Hindlimb muscle (tissue), 1 donor: ENCODE measurements around the gene RBPJ. TPM values are rescaled to one million over a fixed set of nuclear protein-coding genes. Genes with fewer than 3 reads are reported as not detected.

Source experiments
- DNase-seq: peaks from one replicate; pipeline ENCODE4 v3.0.0-alpha.2; 2013
- polyA plus RNA-seq: library from polyadenylated mRNA; unstranded; fragments of 120-200 nt; gene quantifications from one replicate; pipeline ENCODE4 v1.2.1, GENCODE V29; 2013; ENCODE audit not compliant: insufficient read length

The RBPJ gene
- polyA plus RNA-seq, 1 donor: 68.6 TPM

DNA sequence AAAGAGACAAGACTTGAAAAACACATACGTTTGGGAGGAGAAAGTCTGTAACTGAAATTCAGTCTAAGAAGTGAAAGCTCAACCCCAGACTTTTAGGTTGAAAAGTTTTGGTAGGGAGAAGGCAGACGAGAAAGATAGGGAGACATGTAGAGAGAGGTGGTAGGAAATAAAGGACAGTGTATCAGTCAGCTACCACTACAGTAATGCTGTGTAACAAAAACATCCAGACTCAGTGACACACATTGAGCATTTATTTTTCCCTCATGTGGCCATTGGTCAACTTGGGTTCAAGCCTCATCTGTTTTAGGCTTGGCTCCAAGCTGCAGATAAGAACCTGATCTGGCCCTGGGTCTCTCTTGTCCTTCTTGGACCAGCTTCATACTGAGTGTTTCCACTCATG is 142.6 kb downstream of the RBPJ start:
- no peak for DNase-seq

DNA sequence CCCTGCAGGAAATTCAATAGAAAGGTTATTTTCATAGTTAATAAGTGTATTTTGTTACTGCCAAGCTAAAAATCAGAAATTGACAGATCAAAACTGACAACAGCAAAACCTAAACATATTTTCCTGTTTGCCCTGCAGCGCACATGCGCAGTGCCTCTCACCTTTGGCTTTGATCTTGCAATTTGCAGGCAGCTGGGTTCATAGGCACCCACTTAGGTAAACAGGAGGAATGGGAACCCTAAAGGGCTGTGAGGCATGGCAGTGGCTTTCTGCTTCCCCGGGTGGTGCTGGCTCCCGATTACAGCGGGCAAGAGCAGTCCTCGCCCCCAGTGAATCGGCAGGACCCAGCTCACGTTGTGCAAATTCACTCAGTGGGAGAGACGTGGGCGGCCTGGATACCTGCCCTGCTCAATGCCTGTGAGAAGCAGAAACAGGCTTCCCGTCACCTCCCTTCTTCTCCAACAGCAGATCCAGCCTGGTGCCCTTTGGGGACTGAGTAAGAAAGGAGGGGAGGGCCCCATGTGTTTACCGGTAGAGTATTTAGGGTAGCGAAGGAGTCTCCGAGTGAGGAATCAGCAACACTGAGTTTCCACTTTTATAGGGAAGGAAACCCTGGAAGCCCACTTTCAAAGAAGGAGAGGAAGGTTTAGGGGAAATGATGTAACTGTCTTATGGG is 143.7 kb downstream of the RBPJ start:
- no peak for DNase-seq

DNA sequence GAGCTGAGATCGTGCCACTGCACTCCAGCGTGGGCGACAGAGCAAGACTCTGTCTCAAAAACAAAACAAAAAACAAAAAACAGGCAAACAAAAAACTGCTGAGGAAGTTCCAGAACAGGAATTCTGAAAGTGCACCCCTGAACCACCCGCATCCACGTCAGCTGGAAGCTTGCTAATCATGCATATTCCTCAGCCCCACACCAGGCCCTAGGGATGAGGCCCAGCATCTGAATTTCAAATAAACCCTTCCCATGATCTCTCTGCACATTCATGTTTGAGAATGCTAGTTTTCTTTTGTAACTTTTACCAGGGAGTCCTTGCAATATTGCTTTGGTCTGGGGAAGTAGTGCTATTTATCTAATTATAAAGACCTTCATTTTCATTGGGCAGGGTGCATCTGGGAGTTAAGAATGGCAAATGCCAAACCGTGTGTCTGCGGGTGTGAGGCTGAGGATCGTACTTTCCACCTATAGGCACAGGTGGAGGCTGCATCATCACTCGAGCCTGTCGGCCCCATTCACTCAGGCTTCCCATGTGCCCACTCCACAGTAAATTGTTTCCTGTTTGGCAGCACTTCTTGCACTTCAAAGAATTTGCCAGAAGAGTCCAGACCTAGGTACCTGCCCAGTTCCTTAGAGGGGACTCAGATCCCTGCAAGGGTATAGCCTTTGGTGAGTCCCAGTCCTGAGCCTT is 145.9 kb downstream of the RBPJ start:
- DNase-seq: no peak

DNA sequence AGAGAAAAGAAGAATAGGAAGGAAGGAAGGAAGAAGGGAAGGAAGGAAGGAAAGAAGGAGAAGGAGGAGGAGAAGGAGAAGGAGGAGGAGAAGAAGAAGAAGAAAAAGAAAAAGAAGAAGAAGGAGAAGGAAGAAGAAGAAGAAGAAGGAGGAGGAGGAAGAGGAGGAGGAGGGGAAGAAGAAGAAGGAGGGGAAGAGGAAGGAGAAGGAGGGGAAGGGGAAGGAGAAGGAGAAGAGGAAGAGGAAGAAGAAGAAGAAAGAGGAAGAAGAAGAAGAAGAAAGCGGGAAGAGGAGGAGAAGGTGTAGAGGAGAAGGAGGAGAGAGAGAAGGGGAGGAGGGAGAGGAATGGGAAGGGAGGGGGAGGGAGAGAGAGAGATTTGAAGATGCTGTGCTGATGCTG is 146.9 kb downstream of the RBPJ start:
- no peak for DNase-seq

DNA sequence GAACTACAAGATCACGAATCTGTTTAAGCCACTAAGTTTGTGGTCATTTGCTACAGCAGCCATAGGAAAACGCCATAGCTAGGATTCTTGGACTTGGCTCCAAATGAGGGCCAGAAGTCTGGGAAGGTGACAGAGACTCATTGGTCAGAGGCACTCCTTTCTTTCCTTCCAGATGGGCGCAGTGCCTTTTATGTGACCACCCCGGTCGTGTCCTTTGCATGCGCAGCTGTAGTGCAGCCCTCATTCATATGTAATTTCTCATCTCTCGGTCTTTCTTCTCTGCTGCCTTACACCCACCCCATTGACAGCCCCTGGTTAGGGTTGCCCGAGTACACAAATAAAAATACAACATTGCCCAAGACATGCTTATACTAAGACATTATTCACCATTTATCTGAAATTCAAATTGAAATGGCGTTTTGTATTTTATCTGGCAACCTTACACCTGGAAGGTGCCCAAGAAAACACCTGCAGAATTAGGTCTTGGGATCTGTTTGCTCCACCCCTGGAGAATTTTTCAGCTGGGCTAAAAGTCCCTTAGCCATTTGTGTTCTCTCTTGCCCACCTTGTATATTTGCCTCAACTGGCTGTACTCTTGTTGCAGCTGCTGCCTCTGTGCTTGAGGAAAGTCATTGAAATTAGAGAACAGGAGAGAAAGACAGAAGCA is 147.6 kb downstream of the RBPJ start:
- no peak for DNase-seq

DNA sequence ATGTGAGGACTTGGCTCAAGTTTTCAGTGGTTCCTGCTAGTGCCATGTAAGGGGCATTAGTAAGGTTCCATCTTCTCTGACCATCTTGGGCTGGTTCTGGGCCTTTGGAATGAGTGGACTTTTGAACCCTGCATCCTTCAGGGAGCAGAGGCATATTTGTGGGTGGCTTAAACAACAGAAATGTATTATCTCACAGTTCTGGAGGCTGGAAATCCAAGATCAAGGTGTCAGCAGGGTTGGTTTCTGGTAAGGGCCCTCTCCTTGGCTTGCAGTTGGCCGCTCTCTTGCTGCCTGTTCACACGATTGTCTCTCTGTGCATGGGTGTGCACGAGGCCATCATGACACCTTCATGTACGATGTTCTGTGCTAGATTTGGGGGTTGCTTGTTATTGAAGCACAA is 148.2 kb downstream of the RBPJ start:
- no peak for DNase-seq

DNA sequence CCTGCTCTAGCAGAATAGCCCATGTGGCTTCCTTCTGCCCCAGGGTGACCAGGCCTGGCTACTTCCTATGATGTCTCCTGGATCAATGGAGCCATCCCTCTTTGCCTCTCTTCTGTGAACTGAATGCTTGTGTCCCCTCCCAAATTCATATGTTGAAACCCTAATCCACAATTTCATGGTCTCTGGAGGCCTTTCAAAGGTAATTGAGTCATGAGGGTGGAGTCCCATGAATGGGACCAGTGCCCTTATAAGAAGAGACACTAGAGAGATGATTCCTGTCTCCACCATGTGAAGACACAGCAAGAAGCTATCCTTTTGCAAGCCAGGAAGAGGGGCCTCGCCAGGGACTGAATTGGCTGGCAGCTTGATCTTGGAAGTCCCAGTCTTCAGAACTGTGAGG is 151.1 kb downstream of the RBPJ start:
- no peak for DNase-seq

DNA sequence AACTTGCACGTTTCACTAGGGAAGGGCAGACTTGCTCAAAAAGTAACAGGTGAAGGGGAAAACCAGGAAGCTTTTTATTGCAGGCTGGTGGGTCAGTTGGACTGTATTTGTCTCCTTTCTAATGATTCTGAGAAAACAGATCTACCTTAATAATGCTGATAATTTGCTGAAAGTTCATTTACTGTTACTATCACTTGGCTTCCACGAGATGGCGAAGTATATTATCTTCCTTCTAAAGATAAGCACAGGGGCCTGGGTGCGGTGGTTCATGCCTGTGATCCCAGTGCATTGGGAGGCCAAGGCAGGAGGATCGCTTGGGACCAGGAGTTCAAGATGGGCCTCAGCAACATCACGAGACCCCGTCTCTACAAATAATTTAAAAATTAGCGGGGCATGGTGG is 153.1 kb downstream of the RBPJ start:
- no peak for DNase-seq

DNA sequence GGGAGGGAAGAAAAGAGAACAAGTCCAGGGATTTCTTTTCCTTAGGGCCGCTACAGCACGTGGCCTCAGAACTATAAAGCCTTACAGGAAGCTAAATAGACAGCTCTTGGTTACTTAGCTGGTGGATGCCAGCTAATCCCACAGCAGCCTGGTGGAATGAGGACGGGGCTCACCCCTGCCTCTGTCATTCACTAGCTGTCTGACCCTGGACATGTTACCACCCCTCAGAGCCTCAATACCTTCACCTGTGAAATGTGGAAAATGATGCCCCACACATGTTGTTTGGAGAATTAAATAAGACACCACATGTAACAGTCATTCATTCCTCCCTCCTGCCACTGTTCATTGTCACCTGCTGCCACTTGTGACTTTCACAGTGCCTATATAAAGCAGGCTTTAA is 153.7 kb downstream of the RBPJ start:
- no peak for DNase-seq

DNA sequence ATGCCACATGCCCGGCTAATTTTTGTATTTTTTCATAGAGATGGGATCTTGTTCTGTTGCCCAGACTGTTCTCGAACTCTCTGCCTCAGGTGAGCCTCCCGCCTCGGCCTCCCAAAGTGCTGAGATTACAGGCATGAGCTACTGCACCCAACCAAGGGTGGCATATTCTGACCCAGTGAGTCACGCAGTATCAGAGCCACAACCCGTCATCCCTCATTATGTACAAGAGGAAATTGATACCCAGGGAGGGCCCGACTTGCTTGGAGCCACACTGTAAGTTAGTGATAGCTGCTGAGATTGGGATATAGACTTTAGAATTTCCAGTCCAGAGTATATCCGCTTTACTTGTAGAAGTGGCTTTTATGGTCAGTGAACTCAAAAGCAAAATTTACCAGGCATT is 154.9 kb downstream of the RBPJ start:
- DNase-seq: no peak

DNA sequence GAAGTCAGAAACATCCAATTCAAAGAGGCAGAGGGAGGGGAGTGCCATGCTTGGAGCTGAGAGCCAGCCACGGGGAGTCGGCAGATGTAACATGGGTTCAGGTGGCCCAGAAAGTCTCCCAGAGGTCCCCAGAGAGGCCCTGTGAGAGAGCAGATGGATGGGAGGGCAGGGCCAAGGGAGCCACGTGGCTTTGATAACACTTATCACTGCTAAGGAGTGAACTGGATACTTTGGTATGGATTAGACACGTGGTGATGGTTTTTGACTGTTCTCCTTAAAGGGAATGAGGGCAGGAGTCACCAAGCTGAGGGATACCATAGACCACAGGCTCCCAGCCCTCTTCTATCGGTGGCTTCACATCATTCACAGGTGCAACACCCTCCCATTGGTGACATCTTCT is 155.7 kb downstream of the RBPJ start:
- DNase-seq: no peak

DNA sequence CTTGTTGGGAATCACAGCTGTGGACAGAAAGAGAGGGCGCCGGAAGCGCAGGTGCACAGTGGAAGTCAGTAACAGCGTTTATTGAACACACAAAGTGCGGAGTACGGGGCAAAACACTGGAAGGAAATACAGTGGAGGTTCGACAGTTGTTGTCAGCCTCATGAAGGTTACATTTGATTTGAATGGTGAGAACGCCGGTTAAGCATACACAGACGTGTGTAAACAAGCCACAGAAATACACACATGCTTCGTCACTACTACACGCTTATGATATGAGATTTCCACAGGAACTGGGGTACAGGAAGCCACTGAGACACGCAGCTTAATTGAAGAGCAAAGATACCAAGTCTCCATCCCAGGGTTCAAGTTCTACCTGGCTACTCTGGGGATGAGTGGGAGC is 157.5 kb downstream of the RBPJ start:
- no peak for DNase-seq

DNA sequence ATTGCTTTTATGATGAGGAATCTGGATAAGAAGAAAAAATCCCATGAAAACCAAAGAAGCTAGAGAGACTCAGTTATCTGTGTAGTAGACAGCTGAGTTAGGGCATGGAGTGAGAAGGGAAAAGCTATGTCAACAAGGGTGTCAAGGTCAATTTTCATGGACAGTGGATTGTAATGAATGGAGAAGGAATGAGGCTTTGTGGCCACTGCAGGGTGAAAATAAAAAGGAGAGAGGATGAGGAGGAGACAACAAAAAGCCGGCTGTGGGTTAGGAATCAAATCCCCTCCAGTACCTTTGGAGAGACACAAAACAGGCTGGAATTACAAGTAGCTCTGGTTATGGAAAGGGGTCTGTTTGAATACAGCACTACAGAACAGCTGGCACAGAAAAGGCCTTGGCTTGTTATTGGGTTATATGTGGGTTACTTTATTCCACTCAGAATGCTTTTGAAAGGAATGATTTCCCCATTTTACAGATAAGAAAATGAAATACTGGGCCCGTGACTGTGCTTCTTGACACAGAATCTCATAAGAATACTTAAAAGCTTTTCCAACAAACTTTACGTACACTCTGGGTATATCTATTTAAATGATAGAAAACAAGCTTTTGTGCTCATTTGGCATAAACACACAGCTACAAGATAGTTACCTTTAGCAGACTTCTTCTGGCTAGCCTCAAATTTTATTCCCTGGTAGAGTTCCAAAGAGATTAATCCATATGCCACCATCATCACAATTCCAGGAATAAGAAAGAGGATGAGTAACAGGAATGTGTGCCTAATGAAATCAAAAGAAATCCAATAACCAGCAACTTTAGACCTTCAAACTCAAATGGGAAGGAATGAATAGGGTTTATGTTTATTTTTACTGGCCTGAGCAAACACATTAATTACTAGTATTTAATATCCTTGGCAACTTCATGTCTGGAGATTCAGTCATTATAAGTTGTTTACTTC is 162.0 kb downstream of the RBPJ start:
- no peak for DNase-seq

DNA sequence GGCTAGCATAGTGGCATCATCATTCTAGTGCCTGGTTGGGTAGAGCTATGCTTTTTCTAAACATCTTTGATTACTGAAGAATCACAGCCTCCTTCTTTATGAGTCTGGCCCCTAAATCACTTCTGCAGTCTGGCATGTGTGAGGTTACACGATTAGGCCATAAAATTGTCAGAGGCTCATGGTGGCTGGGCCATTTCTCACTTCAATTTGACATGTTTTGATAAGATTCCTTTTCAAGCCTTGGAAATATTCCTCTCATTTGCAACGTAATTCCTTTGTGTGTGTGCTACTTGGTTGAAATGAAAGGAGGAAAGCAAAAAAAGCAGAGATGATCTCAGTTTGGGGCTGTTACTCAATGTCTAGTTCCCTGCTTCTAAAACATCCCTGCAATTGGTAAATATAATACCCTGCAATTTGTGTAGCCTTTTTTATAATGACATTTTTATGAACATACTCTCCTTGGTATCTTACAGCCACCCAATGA is 163.3 kb downstream of the RBPJ start:
- DNase-seq: no peak

DNA sequence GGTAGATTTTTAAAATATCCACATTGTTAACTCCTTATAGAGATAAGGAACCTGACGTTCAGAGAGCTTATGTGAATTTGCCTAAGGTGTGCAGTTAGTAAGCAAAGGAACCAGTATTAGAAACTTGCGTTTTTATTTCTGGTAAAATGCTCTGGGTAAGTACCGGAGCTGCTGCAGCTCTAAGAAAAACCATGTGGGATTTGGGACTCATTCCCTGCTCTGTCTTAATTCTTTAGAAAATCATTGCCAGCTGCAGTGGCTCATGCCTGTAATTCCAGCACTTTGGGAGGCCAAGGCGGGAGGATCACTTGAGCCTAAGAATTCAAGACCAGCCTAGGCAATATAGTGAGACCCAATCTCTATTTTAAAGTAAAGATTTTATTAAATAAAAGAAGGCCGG is 163.7 kb downstream of the RBPJ start:
- DNase-seq: no peak

Other genes with a start within 250 kb of the RBPJ start
- gene CCKAR, start 169.5 kb downstream of the RBPJ start, polyA plus RNA-seq: not detected